ENCODE measurements around the gene BPNT1. TPM values are rescaled to one million over a fixed set of nuclear protein-coding genes. Genes with fewer than 3 reads are reported as not detected.

Gene BPNT1
- total RNA-seq, 4 donors from 2014 or later: 21.5 to 77.9 (median 56.7) TPM

DNA sequence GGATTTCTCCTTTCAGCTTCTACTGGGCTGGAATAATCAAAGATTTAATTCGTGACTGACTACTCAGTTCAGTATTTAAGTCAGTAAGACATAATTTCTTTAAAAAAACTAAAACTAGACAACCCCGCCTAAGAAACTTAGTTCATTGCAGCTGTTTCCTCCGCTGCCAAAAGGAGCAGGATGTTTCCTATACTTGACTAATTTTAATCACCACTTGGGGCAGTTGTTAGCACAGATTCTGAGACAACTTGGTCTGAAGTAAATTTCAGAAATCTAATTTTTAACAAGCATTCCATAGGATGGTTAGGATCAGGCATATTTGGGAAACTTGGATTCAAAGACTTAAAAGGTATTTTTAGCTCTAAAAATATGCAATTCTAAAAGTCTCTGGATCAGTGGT is 77.3 kb downstream of the BPNT1 start:
- Histone ChIP-seq H3K4me1 (no peaks in the 10 kb centered on the region), H3K9me3 (no peaks in the 10 kb centered on the region), H3K36me3 (peaks cover 0 to 73% (median 0%) of the 10 kb centered on the region in 3 donors), H3K27ac (no peak overlapping the region), H3K4me3 (no peak overlapping the region), H3K27me3 (no peaks in the 10 kb centered on the region)
- TF ChIP-seq POLR2A (IDR thresholded peaks at IDR 0.05): no peak
- TF ChIP-seq, protein P1, sequence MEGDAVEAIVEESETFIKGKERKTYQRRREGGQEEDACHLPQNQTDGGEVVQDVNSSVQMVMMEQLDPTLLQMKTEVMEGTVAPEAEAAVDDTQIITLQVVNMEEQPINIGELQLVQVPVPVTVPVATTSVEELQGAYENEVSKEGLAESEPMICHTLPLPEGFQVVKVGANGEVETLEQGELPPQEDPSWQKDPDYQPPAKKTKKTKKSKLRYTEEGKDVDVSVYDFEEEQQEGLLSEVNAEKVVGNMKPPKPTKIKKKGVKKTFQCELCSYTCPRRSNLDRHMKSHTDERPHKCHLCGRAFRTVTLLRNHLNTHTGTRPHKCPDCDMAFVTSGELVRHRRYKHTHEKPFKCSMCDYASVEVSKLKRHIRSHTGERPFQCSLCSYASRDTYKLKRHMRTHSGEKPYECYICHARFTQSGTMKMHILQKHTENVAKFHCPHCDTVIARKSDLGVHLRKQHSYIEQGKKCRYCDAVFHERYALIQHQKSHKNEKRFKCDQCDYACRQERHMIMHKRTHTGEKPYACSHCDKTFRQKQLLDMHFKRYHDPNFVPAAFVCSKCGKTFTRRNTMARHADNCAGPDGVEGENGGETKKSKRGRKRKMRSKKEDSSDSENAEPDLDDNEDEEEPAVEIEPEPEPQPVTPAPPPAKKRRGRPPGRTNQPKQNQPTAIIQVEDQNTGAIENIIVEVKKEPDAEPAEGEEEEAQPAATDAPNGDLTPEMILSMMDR (IDR thresholded peaks at IDR 0.05): no peak
- DNase-seq: no peak

DNA sequence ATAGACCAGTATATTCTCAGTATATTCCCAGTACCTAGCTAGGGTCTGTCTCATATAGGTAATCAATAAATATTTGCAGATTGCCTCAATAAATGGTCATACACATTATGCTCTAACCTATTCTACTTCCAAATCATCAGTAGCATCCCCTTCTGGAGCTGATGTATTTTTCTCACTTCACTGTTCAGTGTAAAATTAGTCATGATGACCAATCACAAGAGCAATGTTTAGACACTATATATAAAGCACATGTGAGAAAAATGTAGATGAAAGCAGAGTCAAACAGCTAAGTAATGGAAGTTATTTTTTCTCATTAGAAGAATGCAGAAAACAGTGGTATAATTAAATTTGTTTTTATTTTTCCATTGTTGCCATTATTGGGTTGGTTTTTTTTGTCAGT is 78.0 kb downstream of the BPNT1 start:
- H3K36me3 ChIP-seq: peaks cover 0 to 68% (median 0%) of the 10 kb centered on the region in 3 donors
- no peak for TF ChIP-seq POLR2A (IDR thresholded peaks at IDR 0.05)
- TF ChIP-seq, protein P1 (IDR thresholded peaks at IDR 0.05): no peak
- H3K4me3 ChIP-seq: no peak overlapping the region
- no peaks in the 10 kb centered on the region for H3K4me1 ChIP-seq
- DNase-seq: no peak
- no peaks in the 10 kb centered on the region for H3K9me3 ChIP-seq
- H3K27ac ChIP-seq: no peak overlapping the region
- no peaks in the 10 kb centered on the region for H3K27me3 ChIP-seq

Small RNA genes lying within 50 kb of the gene (small RNA-seq; reads per million reads assigned to genes)
- gene MIR194-1 (269 to 2,427 reads per million in 2 donors), gene MIR215 (1,729 to 16,771 reads per million in 2 donors)

Other genes with a start within 250 kb of the BPNT1 start
- 10 to 100 TPM in 3 of 4 donors, 1 to 10 TPM in 1; 2.5 to 31.9 (median 16.2) TPM for gene SLC30A10, start 161.2 kb downstream of the BPNT1 start, total RNA-seq
- 10 to 100 TPM; 25.2 to 90.0 (median 62.9) TPM for gene EPRS1, start 43.3 kb downstream of the BPNT1 start, total RNA-seq
- 10 to 100 TPM; 42.1 to 59.1 (median 52.4) TPM for gene IARS2, start 4.3 kb upstream of the BPNT1 start, total RNA-seq
- gene RAB3GAP2, start 182.7 kb upstream of the BPNT1 start, total RNA-seq: 10 to 100 TPM; 23.6 to 33.8 (median 27.7) TPM

All from Peyer's patch (tissue), 4 donors.